ENCODE measurements around the gene RNPC3.
"Not testable (repeated sequence)": the region's sequence is repeated elsewhere in the genome, so short reads cannot be mapped to it uniquely, and the experiment has no call there.

RNPC3 gene

DNA sequence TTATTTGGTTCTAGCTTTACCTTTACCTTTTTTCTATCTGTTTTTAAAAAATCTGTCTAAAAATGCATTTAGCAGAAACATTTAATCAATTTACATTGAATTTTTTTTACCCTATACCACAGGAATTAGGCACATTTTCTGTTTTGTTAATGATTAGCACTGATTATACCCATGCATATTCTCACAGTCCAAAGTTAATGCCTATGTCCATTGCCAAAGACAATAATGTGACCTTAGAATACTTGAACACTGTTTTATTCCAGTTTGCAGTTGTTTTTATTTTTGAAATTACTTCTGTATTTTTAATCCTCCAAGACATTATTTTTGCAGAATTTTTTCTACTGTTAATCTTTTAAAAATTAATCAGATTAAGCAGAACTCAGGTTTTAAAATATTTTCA is 34.9 kb downstream of the RNPC3 start:
- no peak for DNase-seq (ENCODE audit: low read depth in 2 of 2)

DNA sequence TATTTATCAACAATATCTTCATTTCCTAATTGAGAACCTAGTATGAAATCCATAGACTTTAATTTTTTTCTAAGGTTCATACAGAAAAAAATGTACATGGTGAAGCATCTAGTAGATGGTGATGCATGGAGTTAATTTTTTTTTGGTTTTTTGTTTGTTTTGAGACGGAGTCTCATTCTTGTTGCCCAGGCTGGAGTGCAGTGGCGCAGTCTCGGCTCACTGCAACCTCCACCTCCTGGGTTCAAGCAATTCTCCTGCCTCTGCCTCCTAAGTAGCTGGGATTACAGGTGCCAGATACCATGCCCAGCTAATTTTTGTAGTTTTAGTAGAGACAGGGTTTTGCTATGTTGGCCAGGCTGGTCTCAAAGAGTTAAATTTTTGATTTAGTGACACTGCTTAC is 35.6 kb downstream of the RNPC3 start:
- DNase-seq (ENCODE audit: low read depth in 2 of 2) = not testable (repeated sequence)

DNA sequence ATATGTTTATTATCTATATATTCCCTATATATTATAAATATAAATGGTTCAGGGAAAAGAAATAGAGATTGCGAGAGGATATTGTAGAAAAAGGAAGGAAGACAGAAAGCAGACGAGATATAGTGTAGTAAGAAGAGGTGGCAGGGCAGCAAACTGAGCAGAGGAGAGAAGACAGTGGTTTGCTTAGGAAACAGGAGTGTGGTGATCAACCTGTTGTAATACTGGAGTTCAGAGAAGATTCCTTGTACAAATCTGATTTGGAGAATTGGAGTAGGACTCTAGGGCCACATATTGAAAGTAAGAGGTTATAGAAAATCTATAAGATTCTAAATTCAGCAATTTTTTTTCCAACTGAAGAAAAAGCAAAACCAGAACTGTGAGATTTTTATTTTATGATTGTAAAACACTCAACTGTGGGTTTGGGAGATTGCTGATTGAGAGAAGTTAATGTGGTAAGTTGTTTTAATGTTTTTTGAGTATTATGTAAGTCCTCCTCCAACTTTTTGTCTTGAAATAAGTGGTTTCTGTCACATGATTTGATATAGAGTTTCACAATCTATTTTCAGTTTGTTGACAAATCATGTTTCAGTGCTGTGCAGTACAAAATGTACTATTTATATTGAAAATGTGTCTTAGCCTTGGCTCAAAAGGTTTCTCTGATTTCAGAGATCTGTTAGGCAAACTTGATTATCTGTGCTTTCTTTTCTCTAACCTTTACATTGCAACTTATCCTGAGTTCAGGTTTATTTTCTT is 36.3 kb downstream of the RNPC3 start:
- no peak for DNase-seq (ENCODE audit: low read depth in 2 of 2)

DNA sequence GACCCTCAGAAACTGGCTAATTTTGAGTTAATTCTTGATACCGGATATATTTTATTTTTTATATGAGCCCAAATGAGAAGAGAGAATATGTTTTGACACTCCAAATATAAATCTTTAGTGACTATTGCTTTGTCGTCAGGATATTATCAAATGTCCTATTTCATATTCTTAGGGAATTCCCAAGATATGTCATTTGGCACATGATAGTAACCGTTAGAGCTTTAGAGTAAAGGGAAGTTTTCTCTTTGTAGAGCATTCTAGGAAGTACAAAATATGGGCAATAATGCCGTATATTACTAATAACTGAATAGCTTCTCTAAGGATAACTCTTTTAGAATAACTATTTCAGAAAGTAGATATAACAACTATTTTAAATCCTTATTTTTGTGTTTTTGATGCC is 37.6 kb downstream of the RNPC3 start:
- DNase-seq (ENCODE audit: low read depth in 2 of 2) = no peak

DNA sequence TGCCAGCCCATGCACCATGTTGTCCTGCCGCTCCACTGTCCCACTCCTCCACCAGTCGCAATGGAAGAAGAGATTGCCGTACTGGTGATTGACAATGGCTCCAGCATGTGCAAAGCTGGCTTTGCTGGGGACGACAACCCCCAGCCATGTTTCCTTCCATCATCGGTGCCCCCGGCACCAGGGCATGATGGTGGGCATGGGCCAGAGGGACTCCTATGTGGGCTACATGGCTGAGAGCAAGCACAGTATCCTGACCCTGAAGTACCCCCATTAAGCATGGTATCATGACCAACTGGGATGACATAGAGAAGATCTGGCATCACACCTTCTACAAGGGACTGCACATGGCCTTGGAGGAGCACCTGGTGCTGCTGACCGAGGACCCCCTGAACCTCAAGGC is 44.0 kb downstream of the RNPC3 start:
- DNase-seq (ENCODE audit: low read depth in 2 of 2) = no peak

DNA sequence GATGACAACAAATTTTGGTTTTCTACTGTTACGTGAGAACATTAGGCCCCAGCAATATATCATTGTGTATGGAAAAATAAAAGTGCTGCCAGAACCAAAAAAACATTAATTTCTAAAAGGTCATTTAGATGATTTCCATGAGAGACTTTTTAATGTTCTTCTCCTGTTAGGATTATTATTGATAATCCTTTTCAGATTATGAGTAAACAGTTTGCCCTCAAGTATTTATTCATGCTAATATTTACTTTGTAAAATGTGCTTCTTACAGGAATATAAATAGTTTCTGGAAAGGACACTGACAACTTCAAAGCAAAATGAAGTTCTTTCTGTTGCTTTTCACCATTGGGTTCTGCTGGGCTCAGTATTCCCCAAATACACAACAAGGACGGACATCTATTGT is 45.8 kb downstream of the RNPC3 start, which contains the start of gene AMY2B:
AMY2B (plus strand) TSS at position 301 of the 400 bp plus-strand sequence; CDS start at position 315, 14 bp downstream.
- not testable (repeated sequence) for DNase-seq (ENCODE audit: low read depth in 2 of 2)

DNA sequence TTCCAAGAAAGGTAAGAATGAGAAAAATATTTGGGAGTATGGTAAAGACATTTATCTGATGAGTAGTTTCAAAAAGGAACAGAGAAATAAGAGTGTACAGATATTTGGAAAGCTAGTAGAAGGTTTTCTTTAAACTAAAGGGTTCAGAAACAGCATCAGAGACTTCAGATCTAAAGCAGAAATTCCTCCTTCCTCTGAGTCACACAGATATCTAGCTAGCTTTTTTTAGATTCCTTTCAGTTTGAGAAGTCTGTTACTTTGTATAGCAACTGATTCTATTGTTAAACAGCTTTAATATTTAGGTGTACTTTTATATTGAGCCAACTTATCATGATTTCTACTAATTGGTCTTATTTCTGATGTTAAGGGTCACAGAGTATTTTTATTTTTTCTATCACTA is 50.6 kb downstream of the RNPC3 start:
- DNase-seq (ENCODE audit: low read depth in 2 of 2) = no peak

DNA sequence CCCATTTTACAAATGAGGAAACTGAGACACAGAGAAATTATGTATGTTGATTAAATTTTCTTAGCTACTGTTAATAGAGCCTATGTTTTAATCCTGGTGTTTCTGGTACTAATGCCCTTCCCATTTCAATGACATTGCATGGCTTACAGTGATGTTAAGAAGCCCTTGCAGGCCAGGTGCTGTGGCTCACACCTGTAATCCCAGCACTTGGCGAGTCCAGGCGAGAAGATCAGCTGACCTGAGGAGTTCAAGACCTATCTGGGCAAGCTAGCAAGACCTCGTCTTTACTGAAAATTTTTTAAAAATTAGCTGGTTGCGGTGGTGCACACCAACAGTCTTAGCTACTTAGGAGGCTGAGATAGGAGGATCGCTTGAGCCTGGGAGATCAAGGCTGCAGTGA is 51.3 kb downstream of the RNPC3 start:
- DNase-seq (ENCODE audit: low read depth in 2 of 2) = not testable (repeated sequence)

DNA sequence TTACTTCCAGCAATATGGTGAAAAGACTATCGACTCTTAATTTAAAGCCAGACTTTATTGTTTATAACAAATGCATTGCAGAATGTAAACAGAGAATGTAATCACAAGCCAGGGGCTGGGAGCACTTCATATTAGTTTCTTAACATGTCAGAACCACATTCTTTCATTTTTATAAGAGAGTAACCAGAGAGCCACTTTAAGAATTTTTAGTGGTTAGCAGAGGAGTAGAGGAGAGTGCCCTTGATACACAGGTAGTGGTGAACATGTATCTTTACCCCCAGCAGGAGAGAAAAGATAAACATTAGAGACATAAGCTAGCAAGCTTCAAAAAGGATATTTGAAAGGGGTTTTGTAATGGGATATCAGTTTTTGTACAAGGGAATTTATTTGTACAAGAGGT is 57.0 kb downstream of the RNPC3 start:
- no peak for DNase-seq (ENCODE audit: low read depth in 2 of 2)

DNA sequence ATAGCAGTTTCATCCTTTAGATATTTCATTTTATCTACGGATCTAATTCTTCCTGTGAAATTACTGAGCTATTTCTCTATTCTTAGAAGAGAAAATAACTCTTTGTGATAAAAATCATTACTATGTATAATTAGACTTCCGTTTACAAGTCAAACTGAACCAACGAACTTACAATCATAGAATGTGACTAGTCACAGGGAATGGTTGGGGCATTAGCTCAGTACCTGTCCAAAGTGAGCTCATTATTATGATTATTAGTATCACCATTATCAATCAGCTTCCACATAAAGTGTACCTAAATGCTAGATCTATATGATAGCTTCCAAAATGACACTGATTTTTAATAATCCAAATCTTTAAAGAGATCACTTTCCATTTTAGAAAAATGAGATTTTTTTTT is 58.4 kb downstream of the RNPC3 start:
- no peak for DNase-seq (ENCODE audit: low read depth in 2 of 2)

DNA sequence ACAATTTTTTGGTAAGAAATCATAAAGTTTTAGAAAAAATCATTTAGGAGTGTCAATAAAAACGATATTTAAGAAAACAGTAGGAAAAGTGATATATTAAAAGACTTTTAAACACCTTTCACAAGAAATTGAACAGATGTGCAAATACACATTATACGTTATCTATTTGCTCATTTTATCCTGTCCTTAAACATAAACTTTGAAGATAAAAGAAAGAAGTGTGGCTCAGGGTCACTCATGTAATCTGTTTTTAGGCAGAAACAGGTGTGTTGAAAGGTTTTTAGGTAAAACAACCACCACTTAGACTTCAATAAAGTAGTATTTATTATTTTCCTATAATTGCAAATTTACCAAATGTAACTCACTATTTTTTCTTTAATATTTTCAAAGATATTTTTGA is 59.0 kb downstream of the RNPC3 start:
- no peak for DNase-seq (ENCODE audit: low read depth in 2 of 2)

DNA sequence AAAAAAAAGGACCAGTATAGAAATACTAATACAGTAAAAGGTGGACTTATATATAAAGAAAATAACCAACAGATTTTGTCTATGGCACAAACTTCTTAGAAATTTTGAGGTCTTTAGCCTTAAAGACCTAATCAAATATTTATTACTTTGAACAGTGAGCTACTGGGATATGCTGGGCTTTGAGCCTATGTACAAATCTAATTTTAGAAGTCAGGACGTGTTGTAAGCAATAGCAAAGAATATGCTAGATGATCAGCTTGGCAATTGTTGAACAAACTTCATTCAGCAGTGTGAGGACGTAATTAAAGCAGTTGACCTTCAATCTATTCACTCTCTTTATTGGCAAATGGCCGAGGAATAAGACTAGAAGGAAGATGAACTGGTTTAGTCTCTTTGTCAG is 77.2 kb downstream of the RNPC3 start:
- not testable (repeated sequence) for DNase-seq (ENCODE audit: low read depth in 2 of 2)

All from fibroblast of skin of left quadriceps (primary cell).